Heart left ventricle (tissue), 13 donors: Measurements from ENCODE around the gene SYNE2.

Experiments
- CTCF ChIP-seq, 12 donors: fragments of 200-600 bp; sonication (generic) in 4 of 12; IDR thresholded peaks; one replicate each; pipeline versions ENCODE4 v1.5.0 to v1.8.0; 2018 to 2022; ENCODE audit warnings: antibody characterized with exemption in 12 of 12, mild to moderate bottlenecking in 5 of 12
- POLR2A ChIP-seq, 2 donors: fragments of 450-650 bp; IDR thresholded peaks; one replicate each; pipeline ENCODE4 v1.6.1; 2017; ENCODE audit warnings: antibody characterized with exemption in 2 of 2, mild to moderate bottlenecking in 2 of 2, moderate library complexity in 2 of 2
- donor health status: ischemic (EF 13 %, LVEDD 7.1; RV severe dilation, severe dysfunction).
- donor health status: DM: no; HTN: yes; CAD: no.
- donor health status: DM: no; HTN: no; CAD: no.
- donor health status: ischemic (EF 25% LVEDD 6.9; RV normal size, moderate dysfunction).
- donor health status: ischemic (EF 25% LVEDD 5.7; RV mildly dilated, moderate dysfunction).
- donor health status: ischemic (EF 35%, LVEDD 5.7; RV mildly dilated, moderate dysfunction).
- donor health status: nonischemic (EF 11% LVEDD 7.7; RV severe dilation, severe dysfunction).
- donor health status: DM: yes; HTN: yes; CAD: no.
- donor health status: PGD.
- donor health status: ischemic (EF 29% LVEDD 5.4; RV normal size, mild dysfunction).
- donor health status: nonischemic (EF 23%, LVEDD 6.1; RV moderate dilation, normal function).

- TF ChIP-seq CTCF (IDR thresholded peaks at IDR 0.05) (no peak), POLR2A (IDR thresholded peaks at IDR 0.05) (no peak)
These were observed 128.8 kb downstream of the SYNE2 start for GRCh38 chr14:63981569-63981968.
